HuH-7.5 (cell line): ENCODE data around the gene RAD51B.
"Not testable (repeated sequence)": the region's sequence is repeated elsewhere in the genome, so short reads cannot be mapped to it uniquely, and the experiment has no call there.

Source experiments
- DNase-seq: peaks from one replicate; pipeline ENCODE4 v3.0.0; 2011; ENCODE audit warnings: low spot score

Gene RAD51B

DNA sequence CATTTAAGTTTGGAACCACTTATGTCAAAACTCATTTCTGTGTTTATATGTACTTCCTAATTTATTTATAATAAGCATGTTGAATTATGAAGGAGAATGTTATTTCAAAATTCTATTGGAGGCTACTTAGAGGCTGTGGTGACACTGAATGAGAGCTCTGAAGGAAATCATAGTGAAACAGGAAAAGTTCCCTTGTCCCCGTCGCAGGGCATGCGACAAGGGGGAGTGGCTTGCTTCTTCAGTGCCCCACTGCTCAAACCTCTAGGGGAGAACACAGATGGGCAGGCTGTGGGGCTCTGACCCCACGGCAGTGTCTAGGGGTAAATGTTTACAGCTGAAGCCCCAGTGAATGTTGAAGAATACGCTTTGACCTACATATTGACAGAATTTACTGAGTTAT lies 261.9 kb downstream of the RAD51B start:
- no peak for DNase-seq

DNA sequence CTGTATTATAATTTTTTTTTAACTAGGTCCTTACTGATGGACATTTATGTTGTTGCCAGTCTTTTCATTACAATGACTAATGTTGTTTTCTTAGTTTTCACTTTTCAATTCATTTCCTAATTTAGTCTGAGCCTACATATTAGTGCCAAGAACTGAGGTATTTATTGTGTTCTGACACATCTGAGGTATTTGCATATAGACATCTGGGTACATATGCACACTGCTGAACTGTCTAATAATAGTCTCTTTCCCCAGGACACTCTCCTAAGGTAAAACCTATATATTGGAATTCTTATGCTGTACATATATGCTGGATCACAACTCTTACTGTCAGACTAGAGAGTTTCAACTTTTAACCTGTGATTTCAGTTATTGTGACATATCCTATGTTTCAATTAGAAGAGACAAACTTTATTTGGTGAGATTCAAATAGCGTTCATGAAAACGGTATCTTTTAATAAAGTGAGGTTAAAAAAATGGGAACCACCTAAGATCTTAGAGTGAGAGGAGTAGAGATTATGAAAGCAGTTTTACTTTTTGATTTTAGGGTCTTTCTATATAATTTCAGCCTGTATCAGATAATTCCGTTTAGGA lies 263.2 kb downstream of the RAD51B start:
- no peak for DNase-seq

DNA sequence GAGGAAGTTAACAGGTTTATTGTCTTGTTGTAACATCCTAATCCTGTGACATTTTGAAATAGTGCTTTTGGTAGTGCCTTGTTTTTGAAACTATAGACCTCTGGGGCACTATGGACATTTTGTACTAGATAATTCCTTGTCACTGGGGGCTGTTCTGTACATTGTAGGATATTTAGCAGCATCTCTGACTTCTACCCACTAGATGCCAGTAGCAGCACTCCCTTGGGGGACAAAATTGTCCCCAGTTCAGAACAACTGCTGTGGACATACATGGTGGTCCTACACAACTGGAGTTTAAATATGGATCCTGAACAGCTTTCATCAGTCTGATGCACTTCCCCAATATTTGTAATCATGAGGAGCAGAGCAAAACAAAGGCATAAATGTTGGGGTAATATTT lies 264.7 kb downstream of the RAD51B start:
- DNase-seq: no peak

DNA sequence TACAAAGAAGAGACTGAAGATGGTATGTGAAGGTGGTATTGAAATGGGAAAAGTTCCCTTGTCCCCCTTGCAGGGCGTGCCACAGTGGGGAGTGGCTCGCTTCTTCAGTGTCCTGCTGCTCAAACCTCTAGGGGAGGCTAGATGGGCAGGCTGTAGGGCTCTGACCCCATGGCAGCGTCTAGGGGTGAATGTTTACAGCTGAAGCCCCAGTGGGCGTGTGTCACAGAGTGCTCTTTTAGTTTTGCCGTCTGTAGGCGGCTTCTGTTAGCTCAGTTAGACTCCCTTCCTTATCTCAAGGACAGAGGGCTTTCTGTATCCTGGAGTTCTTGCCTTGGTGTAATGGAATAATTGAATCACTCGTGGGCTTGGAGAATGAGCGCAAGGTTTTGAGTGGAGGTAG lies 266.2 kb downstream of the RAD51B start:
- DNase-seq: no peak

DNA sequence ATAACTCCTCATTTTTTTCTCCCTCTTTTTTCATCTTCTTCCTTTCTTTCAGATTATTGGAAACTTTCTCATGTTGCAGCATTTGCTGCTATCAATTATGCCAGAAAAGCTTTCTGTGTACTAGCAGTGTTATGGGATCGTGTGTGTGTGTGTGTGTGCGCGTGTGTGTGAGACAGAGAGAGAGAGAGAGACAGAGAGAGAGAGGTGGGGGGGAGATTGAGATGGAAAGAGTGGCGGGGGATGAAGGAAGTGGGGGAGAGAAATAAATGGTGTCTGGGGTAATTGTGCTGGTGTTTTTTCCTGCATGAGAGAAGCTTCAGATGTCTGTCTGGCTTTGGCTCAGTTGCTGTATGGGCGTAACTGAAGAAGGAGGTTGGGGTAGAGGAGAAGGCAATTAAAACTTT lies 268.9 kb downstream of the RAD51B start:
- DNase-seq: no peak

DNA sequence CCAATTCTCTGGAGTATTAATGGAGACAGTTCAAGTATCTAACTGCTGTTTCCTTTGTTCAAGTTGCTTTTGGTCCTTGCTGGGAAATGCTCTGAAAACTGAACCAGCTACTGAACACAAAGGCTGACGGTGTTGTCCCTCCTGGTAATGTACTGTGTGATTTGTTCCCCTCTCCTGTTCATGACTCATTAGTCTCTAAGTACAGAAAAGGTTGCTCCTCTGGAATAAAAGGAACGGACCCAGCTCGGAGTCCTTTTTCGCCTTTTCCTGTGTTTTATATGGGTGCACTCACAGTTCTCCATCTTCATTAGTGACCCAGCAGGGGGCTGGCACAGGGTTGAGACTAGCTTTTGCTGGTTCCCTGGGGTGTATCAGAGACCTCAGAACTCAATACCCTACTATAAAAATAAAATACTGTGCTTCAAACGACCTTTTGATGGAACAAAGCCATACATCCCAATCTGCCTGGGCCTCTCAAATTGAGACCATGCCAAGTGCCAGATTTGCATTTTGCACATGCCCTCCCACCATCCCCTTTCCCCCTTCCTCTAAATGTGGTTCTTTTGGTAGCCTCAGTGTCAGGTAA lies 269.7 kb downstream of the RAD51B start:
- no peak for DNase-seq

DNA sequence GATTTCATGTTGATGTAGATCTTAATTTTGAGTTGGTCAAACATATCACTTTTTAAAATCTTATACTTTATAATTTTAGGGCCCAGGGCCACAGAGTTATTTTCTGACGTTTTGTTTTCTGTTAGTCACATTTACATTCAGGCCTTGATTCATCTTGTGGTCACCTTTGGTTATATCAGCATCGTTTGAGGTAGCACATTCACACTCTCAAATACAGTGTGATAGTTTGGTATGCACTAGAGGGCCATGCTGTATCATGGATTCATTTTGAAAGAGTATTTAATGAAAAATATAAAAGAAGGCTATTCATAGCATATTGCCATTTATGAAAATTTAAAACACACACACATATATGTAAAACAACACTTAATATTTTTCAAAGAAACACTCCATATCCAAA lies 274.6 kb downstream of the RAD51B start:
- DNase-seq: no peak

DNA sequence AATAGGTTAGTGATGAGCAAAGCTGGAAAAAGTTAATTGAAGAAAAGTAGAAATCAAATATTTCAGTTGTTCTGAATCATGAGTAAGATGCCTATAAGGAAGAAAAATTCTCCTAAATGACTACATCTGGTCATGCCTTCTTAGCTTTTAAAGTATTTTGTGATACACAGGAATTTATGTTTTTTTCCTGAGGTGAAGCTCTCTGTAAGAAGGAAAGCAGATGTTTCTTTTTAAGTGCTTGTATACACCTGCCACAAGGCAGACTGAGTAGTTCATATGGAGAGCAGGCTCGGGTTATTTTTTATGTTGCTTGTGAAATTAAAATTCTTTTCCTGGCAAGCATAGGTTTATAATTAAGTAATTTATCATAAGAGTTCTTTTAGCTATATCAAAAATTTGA lies 275.2 kb downstream of the RAD51B start:
- no peak for DNase-seq

DNA sequence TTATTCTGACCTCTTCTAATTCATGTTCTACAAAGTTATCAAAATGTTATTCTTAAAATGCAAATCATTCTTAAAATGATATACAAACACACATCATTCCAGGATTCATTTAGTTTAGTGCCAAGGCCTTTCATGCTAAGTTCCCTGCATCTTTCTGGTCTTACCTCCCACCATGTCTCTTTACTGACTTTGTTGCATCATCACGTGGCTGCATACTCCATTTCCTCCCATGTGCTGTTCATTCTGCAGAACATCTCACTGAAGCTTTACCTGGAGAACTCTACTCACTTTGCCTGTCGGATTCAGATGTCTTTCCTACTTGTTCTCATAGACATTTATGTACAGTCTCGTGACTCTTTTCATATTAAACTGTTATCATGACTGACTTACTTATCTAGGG lies 278.1 kb downstream of the RAD51B start:
- no peak for DNase-seq

DNA sequence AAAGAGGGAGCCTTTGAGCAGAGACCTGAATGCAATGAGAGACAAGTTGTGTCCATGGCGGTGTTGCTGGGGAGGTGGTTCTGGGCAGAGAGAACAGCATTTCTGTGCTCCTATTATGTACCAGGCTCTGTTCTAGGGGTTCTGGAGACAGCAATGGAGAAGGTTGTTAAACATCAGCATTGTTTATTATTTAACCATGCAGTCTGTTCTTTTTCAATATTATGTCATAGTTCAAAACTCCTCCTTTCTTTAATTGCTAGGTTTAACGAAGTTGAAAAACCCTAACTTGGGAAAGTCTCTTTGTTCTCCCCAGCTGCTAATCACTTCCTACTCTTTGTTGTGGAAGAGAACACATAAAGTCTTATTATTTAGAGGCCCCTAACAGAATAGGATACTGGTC lies 279.3 kb downstream of the RAD51B start:
- no peak for DNase-seq

DNA sequence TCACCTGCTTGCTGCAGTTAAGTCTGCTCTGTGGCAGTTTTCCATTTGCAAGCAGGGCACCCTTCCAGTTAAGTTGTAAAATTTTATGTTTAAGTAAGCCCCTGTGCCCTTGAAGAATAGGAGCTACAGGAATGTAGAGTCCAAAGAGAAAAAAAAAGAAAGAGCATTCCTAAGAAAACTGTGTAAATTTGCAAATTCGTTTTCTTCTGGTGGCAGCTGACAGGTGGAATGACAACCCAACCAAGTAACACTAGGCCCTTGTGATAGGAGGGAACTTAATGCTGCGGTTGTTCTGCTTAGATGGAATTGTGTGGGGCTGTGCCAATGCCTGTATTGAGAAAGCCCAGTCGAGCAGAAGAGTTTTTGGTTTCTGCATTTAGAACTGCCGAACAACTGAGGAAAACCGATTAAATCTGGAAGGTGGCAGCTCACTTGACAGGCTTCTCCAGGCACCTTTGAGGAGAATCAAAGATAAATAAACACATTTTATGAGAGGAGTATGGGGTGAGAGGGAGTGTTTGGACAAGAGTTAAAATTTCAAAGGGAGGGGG lies 280.0 kb downstream of the RAD51B start:
- no peak for DNase-seq

DNA sequence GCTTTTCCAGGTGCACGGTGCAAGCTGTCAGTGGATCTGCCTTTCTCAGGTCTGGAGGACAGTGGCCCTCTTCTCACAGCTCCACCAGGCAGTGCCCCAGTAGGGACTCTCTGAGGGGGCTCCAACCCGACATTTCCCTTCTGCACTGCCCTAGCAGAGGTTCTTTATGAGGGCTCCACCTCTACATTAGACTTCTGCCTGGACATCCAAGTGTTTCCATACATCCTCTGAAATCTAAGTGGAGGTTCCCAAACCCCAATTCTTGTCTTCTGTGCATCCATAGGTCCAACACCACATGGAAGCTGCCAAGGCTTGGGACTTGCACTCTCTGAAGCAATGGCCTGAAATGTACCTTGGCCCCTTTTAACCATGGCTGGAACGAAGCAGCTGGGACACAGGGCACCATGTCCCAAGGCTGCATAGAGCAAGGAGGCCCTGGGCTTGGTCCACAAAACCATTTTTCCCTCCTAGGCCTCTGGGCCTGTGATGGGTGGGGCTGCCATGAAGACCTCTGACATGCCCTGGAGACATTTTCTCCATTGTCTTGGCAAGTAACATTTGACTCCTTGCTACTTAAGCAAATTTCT lies 282.2 kb downstream of the RAD51B start:
- not testable (repeated sequence) for DNase-seq

DNA sequence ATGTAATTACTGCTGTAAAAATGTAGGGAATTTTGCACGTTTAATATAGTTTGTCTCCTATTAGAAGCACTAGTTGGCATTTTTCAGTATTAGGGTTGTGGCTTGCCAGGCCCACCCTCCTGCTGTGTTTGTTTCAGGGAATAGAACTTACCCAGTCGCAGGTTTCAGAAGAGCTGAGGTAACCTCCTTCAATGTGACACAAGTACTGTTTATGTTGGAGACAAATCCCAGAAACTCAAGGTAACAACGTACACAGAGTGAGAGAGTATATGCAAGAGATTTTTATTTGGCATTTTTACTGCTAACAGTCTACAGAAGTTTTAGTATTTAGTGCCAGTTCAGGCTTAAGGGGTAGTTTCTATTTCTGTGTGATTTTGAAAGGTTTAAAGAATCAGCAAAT lies 284.3 kb downstream of the RAD51B start:
- DNase-seq: no peak

DNA sequence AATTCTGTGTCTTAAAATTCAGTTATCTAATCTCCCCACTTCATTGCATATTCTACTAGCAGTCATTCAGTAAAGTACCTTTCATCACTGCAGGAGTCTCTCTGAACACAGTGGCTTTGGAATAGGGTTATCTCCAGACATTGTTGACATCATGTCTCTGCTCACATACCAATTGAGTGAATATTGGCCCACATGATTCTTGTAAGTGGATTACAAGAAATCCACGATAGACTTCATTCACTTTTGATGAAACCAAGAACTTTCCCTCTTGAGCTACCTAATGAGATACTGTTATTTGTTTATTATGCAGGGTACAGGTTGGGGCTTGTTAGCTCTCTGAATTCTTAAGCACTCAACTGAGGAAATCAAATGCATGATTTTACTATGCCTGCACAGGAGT lies 284.9 kb downstream of the RAD51B start:
- DNase-seq: no peak

DNA sequence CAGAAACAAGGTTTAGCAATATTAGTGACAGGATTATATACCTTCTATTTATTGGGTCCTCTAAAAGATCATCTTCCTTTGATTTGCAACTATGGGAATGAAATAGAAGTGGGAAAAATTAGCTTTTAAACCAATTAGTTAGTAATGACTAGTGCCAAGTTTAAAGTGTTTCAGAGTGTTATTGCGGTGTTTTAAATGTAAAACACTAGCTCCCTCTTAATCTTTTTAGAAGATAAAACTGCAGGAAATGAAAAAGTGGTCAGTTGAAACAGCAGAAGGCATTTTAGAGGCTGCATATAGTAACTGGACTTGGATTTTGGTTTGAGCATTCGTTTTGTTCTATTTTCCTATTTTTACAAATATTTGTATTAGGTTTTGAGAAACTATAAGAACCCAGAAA lies 286.2 kb downstream of the RAD51B start:
- no peak for DNase-seq

DNA sequence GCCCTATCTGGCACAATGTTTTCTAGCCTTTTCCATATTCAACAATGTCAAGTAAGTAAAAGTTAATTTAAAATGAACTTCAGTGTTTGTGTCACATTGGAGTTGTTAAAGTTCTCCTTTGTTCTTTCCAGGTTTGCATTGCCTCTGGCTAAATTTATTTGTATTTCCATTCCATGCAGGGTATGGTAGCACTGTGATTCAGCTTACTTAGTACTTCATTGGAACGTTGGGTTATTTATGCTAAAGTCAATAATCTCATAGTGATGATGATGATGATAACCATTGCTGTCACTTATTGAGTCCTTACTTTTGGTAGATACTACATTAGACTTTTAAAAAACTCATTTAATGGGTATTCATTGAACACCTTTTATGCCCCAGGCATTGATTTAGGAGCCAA lies 286.9 kb downstream of the RAD51B start:
- DNase-seq: no peak

DNA sequence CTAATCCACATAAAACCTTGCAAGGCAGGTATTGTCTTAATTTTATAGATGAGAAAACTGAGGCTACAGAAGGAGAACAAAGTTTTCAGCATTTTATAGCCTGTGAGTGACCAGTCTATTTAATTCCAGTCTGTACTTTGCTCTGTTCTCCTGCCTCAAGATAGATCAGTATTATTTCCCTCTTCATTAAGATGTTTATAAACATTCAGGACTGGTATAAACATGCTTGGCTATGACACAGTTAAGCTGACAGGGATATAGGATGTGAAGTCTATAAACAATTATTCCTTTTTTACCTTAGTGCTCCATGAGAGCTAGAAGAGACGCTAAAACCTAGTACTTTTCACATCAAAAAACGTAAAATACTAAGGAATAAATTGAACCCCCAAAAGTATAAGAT lies 287.3 kb downstream of the RAD51B start:
- no peak for DNase-seq

DNA sequence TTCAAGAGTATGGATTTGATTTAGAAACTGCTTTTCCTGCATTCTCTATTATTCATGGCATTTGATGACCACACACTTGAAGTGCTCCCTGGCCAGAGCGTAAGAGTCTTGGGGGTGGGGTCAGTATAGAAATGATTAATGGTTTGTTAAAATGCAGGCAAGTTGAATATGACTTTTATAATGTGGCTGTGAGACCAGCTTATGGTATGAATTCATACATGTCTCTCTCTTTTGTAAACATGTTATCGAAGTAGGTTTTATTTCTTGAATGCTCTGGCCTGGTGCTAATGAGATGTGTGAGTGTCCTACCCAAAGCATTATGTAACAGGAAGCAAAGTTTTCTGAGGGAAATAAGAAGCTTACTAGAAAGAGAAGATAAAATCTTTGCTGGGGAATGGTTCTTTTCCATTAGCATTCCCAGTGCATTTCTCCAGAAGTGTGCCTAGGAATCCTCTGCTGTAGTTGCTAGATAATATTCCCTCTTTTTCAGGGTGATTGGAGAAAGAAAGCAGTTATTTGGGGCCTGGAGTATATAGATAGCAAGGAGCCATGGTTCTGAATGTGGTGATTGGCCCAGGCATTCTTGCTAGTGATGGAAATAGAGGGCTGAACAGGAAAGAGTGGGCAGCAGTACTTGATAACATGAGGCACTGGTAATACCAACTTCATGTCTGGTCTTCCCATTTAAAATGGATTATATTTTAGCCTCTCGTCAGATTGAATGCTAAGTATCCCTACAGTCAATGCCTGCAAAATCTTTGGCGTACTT lies 289.7 kb downstream of the RAD51B start:
- no peak for DNase-seq

DNA sequence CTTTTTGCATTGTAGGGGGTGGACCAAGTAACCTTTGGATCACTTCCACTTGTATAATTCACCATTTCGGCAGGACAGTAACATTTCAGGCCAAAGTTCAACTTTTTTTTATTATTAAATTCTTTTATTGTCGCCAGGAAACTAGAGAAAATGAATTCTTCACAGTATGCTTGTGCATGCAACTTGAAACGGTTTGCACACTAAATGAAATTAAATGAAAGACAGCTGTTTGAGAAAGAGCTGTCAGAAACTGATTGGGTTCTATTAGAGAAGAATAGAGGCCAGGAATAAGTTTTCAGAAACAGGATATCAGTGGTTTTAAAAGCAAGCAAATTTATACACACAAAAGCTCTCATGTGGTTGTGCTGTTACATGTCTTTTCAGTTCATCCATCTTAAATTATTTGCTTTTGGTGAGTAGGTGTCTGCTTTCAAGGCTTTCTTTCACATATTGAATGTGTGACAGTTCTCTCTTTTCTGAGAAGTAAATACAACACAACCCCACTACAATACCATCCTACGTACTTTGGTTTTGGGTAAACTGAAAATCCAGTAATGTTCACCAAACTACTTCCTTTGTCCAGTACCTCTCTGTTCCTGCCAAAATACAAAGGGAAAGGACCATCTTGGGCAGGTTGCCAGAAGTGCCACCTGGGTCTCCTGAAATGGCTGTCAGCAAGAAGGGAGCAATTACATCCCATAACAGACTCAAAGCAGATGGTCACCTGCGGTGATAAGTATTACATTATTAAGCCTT lies 291.7 kb downstream of the RAD51B start:
- no peak for DNase-seq

DNA sequence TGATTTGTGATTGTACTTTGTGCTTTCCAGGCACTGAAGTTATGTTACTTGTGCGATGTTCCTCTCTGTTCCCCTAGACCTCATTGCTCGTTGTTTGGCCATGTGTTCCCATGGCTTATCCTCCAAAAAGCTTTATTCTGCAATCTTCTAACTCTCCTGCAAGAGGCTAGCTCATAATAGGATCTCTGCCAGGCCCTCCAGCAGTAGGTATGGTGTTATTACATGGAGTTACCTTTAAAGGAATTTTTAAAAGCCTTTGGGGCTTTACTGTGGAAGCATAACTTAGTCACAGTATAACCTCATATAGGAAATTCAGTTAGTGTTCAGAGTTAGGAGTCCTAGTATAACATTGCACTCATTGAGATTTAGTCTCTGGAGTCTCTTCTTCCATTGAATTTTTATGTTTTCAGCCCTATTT lies 292.3 kb downstream of the RAD51B start:
- no peak for DNase-seq

DNA sequence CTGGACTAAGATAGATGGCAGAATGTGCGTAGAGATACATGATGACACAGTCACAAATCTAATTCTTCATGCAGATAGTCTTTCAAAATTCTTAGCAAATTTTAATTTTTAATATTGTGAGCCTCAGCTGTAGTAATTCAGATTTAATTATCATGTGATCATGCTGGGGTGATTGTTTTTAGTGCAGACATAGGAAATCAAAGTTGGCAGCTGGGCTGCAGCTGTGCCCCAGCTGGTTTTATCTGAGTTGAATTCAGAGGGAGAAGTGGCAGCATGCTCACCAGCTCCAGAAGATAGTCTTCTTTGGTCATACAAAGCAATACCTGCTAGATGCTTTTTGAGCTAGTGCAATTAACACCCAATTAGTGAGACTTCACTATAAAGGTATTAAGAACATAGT lies 292.9 kb downstream of the RAD51B start:
- DNase-seq: no peak

DNA sequence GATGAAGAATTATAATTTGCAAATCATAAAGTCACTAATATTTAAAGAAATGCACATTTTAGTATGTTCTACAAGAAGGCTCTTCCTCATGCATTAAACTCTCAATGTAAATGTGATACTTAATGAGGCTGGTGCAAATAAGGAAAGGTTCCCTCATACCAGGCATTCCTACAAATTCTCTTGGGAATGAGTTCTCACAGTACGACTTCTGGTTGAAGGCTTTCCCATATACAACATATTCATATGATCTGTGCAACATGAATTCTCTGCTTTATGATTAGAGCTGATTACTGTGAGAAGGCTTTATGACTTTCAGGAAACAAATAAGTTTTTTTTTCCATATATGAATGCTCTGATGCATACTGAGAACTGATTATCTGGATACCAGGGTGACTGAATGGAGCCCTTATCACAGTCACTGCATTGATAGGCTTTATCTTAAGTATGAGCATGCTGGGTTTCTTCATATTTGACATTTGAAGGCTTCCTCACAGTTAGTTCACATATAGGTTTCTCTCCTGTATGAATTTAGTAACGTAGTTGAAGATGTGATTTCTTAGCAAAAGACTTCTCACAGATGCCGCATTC lies 293.9 kb downstream of the RAD51B start:
- no peak for DNase-seq
